Ascending aorta (tissue), 2 donors: ENCODE measurements around the gene BST1. TPM values are rescaled to one million over a fixed set of nuclear protein-coding genes. Genes with fewer than 3 reads are reported as not detected.

Experiments
- DNase-seq, 2 donors: peaks; one replicate each; pipeline ENCODE4 v3.0.0-alpha.2; 2019; ENCODE audit warnings: low spot score in 2 of 2
- H3K27ac ChIP-seq, 2 donors: fragments of 200-600 bp; sonication (generic); one replicate each; pipeline ENCODE4 v1.5.1; 2016 to 2017; ENCODE audit warnings: mild to moderate bottlenecking in 1 of 2
- H3K27me3 ChIP-seq: fragments of 200-600 bp; sonication (generic); one replicate; pipeline ENCODE4 v1.5.1; 2017
- H3K36me3 ChIP-seq, 2 donors: fragments of 200-600 bp; sonication (generic); one replicate each; pipeline ENCODE4 v1.5.1; 2016
- H3K4me1 ChIP-seq, 2 donors: fragments of 200-600 bp; sonication (generic); one replicate each; pipeline ENCODE4 v1.5.1; 2016 to 2017; ENCODE audit warnings: mild to moderate bottlenecking in 1 of 2
- H3K4me3 ChIP-seq, 2 donors: fragments of 200-600 bp; sonication (generic); one replicate each; pipeline ENCODE4 v1.5.1; 2016 to 2017; ENCODE audit warnings: mild to moderate bottlenecking in 1 of 2
- H3K9me3 ChIP-seq, 2 donors: fragments of 200-600 bp; sonication (generic); one replicate each; pipeline ENCODE4 v1.5.1; 2016
- intact Hi-C: fragments of 100-400 bp; cut with DNase I; formaldehyde crosslinking; loops from one replicate; pipeline ENCODE4 v1.15.1; 2023
- total RNA-seq: library from RNA; depleted of rRNA; stranded (reverse); fragments of >200 nt; gene quantifications from one replicate; pipeline ENCODE4 v1.1.0, GENCODE V29; 2016
- TF ChIP-seq, protein P1 (sequence below), 3 experiments: fragments of 200-600 bp in 2 of 3; fragments of 450-650 bp in 1 of 3; sonication (generic) in 2 of 3; IDR thresholded peaks; one replicate each; pipeline ENCODE4 v1.5.1; 2016 to 2019; ENCODE audit warnings: antibody characterized with exemption in 3 of 3, mild to moderate bottlenecking in 1 of 3, moderate library complexity in 1 of 3

The BST1 gene
- total RNA-seq, 1 donor from 2014 or later: 22.7 TPM

- Histone ChIP-seq H3K27me3 (no peaks in the 10 kb centered on the region), H3K27ac (peak within 1 kb of the TSS; percentile 98 to 99), H3K9me3 (no peaks in the 10 kb centered on the region), H3K4me3 (peak within 1 kb of the TSS; percentile 82 to 94), H3K36me3 (no peaks in the 10 kb centered on the region), H3K4me1 (peaks cover 2 to 40% of the 10 kb centered on the region in 2 donors)
- peak; percentile 20 to 88 for DNase-seq
- TF ChIP-seq, protein P1, sequence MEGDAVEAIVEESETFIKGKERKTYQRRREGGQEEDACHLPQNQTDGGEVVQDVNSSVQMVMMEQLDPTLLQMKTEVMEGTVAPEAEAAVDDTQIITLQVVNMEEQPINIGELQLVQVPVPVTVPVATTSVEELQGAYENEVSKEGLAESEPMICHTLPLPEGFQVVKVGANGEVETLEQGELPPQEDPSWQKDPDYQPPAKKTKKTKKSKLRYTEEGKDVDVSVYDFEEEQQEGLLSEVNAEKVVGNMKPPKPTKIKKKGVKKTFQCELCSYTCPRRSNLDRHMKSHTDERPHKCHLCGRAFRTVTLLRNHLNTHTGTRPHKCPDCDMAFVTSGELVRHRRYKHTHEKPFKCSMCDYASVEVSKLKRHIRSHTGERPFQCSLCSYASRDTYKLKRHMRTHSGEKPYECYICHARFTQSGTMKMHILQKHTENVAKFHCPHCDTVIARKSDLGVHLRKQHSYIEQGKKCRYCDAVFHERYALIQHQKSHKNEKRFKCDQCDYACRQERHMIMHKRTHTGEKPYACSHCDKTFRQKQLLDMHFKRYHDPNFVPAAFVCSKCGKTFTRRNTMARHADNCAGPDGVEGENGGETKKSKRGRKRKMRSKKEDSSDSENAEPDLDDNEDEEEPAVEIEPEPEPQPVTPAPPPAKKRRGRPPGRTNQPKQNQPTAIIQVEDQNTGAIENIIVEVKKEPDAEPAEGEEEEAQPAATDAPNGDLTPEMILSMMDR (IDR thresholded peaks at IDR 0.05): peak in 1 of 3 experiments; percentile 23
- intact Hi-C loops: loop anchor here (1.0 to 10.0 kb wide), 6 partner anchors 26 to 1308 kb away; partner anchors contain the start of genes CPEB2, FAM200B and TAPT1
Measured at GRCh38 chr4:15655223-15656037, 47.4 kb upstream of the BST1 start, which contains the start of gene FBXL5. Gene FBXL5 (minus strand): TSS chr4:15655357. CDS start chr4:15655287, 70 bp downstream.

DNA sequence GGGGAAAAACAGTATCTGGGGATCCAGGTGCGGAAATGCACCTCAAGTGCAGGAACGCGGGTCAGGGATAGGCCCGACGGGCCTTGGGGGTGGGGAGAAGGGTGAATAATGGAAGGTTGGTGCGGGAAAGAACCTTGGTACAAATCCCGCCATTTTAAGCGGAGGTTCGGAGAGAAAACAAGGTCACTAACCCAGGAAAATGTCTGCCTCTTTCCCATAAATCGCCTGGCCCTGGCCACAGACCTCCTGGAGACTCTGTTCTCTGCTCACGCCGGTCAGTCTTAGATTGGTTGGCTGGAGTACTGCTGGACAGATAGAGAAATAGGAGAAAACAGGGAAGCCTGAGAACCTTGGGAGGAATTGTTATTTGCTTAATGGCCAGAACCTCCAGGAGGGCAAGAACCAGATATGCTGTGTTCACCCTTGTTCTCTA, 46.8 kb upstream of the BST1 start:
- intact Hi-C loops: loop anchor here (5.0 to 10.0 kb wide), 3 partner anchors 424 to 1309 kb away; partner anchors contain the start of gene TAPT1
- H3K4me3 ChIP-seq: peak overlapping the region; percentile 82 to 94
- no peaks in the 10 kb centered on the region for H3K9me3 ChIP-seq
- H3K27ac ChIP-seq: peak overlapping the region; percentile 98 to 99
- H3K4me1 ChIP-seq: peaks cover 0 to 35% of the 10 kb centered on the region in 2 donors
- peak in 1 of 2 donors; percentile 66 for DNase-seq
- no peaks in the 10 kb centered on the region for H3K27me3 ChIP-seq
- TF ChIP-seq, protein P1 (IDR thresholded peaks at IDR 0.05): no peak
- H3K36me3 ChIP-seq: no peaks in the 10 kb centered on the region

- Histone ChIP-seq H3K4me3 (no peak overlapping the region), H3K27me3 (no peaks in the 10 kb centered on the region), H3K27ac (peak overlapping the region; percentile 16 to 98), H3K36me3 (no peaks in the 10 kb centered on the region), H3K4me1 (peaks cover 0 to 24% of the 10 kb centered on the region in 2 donors), H3K9me3 (no peaks in the 10 kb centered on the region)
- TF ChIP-seq, protein P1 (IDR thresholded peaks at IDR 0.05): no peak
- no peak for DNase-seq
- intact Hi-C loops: loop anchor here (5.0 to 10.0 kb wide), 3 partner anchors 425 to 1310 kb away; partner anchors contain the start of gene TAPT1
Measured at GRCh38 chr4:15657366-15657765, 45.5 kb upstream of the BST1 start.

DNA sequence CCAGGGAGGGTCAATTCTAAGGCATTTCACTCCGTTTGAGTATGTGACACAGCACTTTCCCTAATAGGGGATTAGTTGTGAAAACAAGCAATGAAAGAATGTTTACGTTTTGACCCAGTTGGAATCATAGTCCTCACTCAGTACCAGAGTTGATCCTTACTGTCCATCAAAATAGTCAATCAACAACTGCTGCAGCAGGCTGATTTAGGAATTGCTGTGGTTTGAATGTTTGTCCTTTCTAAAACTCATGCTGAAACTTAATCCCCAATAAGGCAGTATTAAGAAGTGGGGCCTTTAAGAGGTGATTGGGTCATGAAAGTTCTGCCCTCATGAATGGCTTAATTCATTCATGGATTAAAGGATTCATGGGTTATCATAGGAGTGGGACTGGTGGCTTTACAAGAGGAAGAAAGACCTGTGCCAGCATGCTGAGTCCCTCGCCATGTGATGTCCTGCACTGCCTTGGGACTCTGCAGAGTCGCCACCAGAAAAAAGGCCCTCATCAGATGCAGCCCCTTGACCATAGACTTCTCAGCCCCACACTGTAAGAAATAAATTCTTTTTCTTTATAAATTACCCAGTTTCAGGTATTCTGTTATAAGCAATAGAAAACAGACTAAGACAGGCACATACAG, 44.6 kb upstream of the BST1 start:
- Histone ChIP-seq H3K27me3 (no peaks in the 10 kb centered on the region), H3K4me1 (peaks cover 0 to 19% of the 10 kb centered on the region in 2 donors), H3K4me3 (no peak overlapping the region), H3K36me3 (no peaks in the 10 kb centered on the region), H3K27ac (peak overlapping the region; percentile 16 to 98), H3K9me3 (no peaks in the 10 kb centered on the region)
- intact Hi-C loops: loop anchor here (5.0 to 10.0 kb wide), 3 partner anchors 426 to 1311 kb away; partner anchors contain the start of gene TAPT1
- no peak for DNase-seq
- TF ChIP-seq, protein P1 (IDR thresholded peaks at IDR 0.05): no peak

DNA sequence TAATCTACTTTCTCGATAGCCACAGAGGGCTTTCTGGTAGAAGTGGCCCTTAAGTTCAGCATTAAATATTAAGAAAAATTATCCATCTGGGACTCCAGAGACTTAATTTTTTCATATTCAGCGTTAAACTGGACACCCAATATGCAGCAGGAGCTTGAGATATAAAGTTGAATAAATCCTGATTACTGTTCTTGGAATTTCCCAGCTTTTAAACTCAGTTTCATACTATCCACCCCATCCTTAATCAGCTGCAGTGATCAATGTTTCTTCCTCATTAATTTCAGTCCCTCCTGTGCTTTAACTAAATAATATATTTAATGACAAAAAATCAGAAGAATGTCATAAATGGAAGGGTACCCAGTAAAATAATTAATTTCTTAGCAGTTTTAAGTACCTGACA, 44.1 kb upstream of the BST1 start:
- H3K27ac ChIP-seq: no peak overlapping the region
- H3K4me3 ChIP-seq: no peak overlapping the region
- intact Hi-C loops: loop anchor here (5.0 to 10.0 kb wide), 3 partner anchors 426 to 1311 kb away; partner anchors contain the start of gene TAPT1
- H3K9me3 ChIP-seq: no peaks in the 10 kb centered on the region
- H3K27me3 ChIP-seq: no peaks in the 10 kb centered on the region
- no peaks in the 10 kb centered on the region for H3K36me3 ChIP-seq
- peaks cover 0 to 17% of the 10 kb centered on the region in 2 donors for H3K4me1 ChIP-seq
- TF ChIP-seq, protein P1 (IDR thresholded peaks at IDR 0.05): no peak
- no peak for DNase-seq
